ENCODE results near the gene CHMP2B. TPM values are rescaled to one million over a fixed set of nuclear protein-coding genes. Genes with fewer than 3 reads are reported as not detected.

The CHMP2B gene
- total RNA-seq, 2 donors from 2014 or later = 29.2 to 36.4 TPM

DNA sequence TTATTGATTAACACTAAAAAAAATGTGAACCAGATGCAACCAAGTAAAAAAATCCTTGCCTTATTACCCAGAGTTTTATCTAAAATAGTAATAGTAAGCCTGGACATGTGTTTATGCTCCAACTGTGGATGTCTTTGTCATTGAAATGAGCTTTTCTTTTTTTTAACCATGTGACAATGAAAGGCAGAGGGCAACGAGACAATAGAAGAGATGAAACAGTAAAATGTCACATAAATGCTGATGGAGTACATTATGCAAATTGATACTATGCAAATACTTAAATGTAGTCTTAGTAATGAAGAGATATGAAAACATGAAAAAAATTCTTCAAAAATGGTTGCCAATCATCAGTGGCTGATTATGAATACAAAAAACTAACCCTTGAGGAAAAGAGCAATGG, 20.5 kb upstream of the CHMP2B start:
- Histone ChIP-seq H3K9me3 (no peaks in the 10 kb centered on the region), H3K36me3 (no peaks in the 10 kb centered on the region), H3K4me1 (ENCODE audit: control insufficient read depth in 1 of 2, low read depth in 2 of 2) (no peaks in the 10 kb centered on the region), H3K4me3 (no peak overlapping the region), H3K27me3 (replicated peaks; ENCODE audit: insufficient read depth) (no peaks in the 10 kb centered on the region), H3K27ac (no peak overlapping the region)
- ATAC-seq (ENCODE audit: insufficient number of reproducible peaks, low FRiP score, low read depth) = no peak
- TF ChIP-seq, protein P1, sequence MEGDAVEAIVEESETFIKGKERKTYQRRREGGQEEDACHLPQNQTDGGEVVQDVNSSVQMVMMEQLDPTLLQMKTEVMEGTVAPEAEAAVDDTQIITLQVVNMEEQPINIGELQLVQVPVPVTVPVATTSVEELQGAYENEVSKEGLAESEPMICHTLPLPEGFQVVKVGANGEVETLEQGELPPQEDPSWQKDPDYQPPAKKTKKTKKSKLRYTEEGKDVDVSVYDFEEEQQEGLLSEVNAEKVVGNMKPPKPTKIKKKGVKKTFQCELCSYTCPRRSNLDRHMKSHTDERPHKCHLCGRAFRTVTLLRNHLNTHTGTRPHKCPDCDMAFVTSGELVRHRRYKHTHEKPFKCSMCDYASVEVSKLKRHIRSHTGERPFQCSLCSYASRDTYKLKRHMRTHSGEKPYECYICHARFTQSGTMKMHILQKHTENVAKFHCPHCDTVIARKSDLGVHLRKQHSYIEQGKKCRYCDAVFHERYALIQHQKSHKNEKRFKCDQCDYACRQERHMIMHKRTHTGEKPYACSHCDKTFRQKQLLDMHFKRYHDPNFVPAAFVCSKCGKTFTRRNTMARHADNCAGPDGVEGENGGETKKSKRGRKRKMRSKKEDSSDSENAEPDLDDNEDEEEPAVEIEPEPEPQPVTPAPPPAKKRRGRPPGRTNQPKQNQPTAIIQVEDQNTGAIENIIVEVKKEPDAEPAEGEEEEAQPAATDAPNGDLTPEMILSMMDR (IDR thresholded peaks at IDR 0.05) = no peak
- DNase-seq (ENCODE audit: low spot score) = no peak

DNA sequence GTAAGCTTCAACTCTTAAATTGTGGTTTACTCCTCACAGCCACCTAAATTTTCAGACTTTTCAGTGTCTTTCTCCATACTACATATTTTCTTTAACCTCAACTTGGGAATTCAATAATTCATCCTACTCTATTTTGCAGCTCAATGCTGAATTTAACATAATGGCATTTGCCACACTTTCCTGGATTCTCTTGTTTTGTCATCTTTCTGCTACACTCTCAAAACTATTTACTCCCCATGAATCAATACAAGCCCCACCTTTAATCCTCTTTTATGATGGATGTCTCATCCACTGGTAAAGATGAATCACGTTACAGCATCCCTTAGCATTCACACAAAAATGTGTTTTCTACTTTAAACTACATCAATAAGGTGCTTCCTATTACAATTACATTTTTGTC, 19.6 kb upstream of the CHMP2B start:
- no peak overlapping the region for H3K4me3 ChIP-seq
- no peak for DNase-seq (ENCODE audit: low spot score)
- no peaks in the 10 kb centered on the region for H3K9me3 ChIP-seq
- H3K4me1 ChIP-seq (ENCODE audit: control insufficient read depth in 1 of 2, low read depth in 2 of 2) = no peaks in the 10 kb centered on the region
- no peak for ATAC-seq (ENCODE audit: insufficient number of reproducible peaks, low FRiP score, low read depth)
- no peaks in the 10 kb centered on the region for H3K36me3 ChIP-seq
- H3K27ac ChIP-seq = no peak overlapping the region
- TF ChIP-seq, protein P1 (IDR thresholded peaks at IDR 0.05) = no peak
- no peaks in the 10 kb centered on the region for H3K27me3 ChIP-seq (replicated peaks; ENCODE audit: insufficient read depth)

DNA sequence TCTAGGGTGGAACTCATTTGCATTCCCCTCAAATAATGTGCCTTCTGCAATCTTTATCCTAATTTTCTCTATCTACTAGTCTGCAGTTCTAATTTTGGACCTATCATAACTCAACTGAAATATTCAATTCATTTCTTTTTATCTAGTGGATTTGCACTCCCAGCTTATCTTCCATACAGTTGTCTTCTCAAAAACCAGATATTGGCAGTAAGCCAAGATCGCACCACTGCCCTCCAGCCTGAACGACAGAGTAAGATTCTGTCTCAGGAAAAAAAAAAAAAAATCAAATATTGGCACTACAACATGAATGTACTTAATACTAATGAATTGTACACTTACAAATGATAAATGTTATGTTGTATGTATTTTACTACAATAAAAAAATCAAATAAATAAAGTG, 18.0 kb upstream of the CHMP2B start:
- Histone ChIP-seq H3K4me3 (no peak overlapping the region), H3K27ac (no peak overlapping the region), H3K9me3 (no peaks in the 10 kb centered on the region), H3K27me3 (replicated peaks; ENCODE audit: insufficient read depth) (no peaks in the 10 kb centered on the region), H3K36me3 (no peaks in the 10 kb centered on the region), H3K4me1 (ENCODE audit: control insufficient read depth in 1 of 2, low read depth in 2 of 2) (no peaks in the 10 kb centered on the region)
- DNase-seq (ENCODE audit: low spot score) = no peak
- ATAC-seq (ENCODE audit: insufficient number of reproducible peaks, low FRiP score, low read depth) = no peak
- TF ChIP-seq, protein P1 (IDR thresholded peaks at IDR 0.05) = no peak

DNA sequence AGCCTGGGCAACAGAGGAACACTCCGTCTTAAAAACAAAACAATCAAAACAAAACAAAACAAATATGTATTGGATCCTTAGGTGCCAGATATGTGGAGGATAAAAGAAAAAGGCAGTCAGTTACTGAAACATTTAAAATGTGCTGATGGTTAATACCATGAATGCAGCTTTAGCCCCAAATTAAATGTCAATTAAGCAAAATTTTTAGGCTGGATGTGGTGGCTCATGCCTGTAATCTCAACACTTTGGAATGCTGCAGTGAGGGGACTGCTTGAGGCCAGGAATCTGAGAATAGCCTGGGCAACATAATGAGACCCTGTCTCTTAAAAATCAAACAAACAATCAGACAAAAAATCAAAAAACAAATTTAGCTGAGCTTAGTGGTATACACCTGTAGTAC, 8.5 kb upstream of the CHMP2B start:
- Histone ChIP-seq H3K4me1 (ENCODE audit: control insufficient read depth in 1 of 2, low read depth in 2 of 2) (no peaks in the 10 kb centered on the region), H3K9me3 (no peaks in the 10 kb centered on the region), H3K36me3 (no peaks in the 10 kb centered on the region), H3K27me3 (replicated peaks; ENCODE audit: insufficient read depth) (no peaks in the 10 kb centered on the region), H3K27ac (no peak overlapping the region), H3K4me3 (no peak overlapping the region)
- ATAC-seq (ENCODE audit: insufficient number of reproducible peaks, low FRiP score, low read depth) (no peak), DNase-seq (ENCODE audit: low spot score) (no peak)
- TF ChIP-seq, protein P1 (IDR thresholded peaks at IDR 0.05) = no peak

DNA sequence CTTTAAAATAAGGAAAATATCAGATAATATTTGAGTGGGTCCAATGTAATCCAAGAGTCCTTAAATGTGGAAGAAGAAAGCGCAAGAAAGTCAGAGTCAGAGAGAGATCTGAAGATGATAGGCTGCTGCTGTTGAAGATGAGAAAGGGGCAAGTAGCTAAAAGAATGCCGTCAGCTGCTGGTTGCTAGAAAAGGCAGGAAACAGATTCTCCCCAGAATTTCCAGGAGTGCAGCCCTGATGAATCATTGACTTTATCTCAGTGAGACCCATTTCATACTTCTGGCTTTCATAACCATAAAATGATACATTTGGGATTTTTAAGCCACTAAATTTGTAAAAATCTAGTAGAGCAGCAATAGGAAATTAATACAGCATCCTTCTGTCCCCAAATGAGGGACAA, 7.5 kb upstream of the CHMP2B start:
- H3K36me3 ChIP-seq = no peaks in the 10 kb centered on the region
- TF ChIP-seq, protein P1 (IDR thresholded peaks at IDR 0.05) = no peak
- no peaks in the 10 kb centered on the region for H3K9me3 ChIP-seq
- no peak for ATAC-seq (ENCODE audit: insufficient number of reproducible peaks, low FRiP score, low read depth)
- DNase-seq (ENCODE audit: low spot score) = no peak
- no peaks in the 10 kb centered on the region for H3K27me3 ChIP-seq (replicated peaks; ENCODE audit: insufficient read depth)
- H3K4me3 ChIP-seq = no peak overlapping the region
- H3K4me1 ChIP-seq (ENCODE audit: control insufficient read depth in 1 of 2, low read depth in 2 of 2) = no peaks in the 10 kb centered on the region
- H3K27ac ChIP-seq = no peak overlapping the region

Measured in thoracic aorta (tissue), 2 donors.